GM12874 (cell line): Measurements from ENCODE around the gene SYT1.

Experiments used
- CTCF ChIP-seq: IDR thresholded peaks from 2 replicates; pipeline ENCODE4 v1.5.1; 2011; ENCODE audit warnings: low read depth, mild to moderate bottlenecking, control low read depth, low read length, moderate library complexity; ENCODE audit not compliant: insufficient read depth

Gene SYT1

GRCh38 chr12:79033788-79034187, 169.2 kb downstream of the SYT1 start:
- no peak for TF ChIP-seq CTCF

GRCh38 chr12:79046021-79046420, 181.4 kb downstream of the SYT1 start:
- no peak for TF ChIP-seq CTCF

GRCh38 chr12:79048962-79049361, 184.4 kb downstream of the SYT1 start:
- no peak for TF ChIP-seq CTCF

- TF ChIP-seq CTCF, result no peak
Measured at GRCh38 chr12:79053394-79053793, 188.8 kb downstream of the SYT1 start.

GRCh38 chr12:79055926-79056674, 191.5 kb downstream of the SYT1 start:
- no peak for TF ChIP-seq CTCF

- TF ChIP-seq CTCF, result no peak
Measured at GRCh38 chr12:79056775-79057174, 192.2 kb downstream of the SYT1 start.

- TF ChIP-seq CTCF, result no peak
Measured at GRCh38 chr12:79057540-79057939, 193.0 kb downstream of the SYT1 start.
